H1 (cell line): ENCODE results near the gene HMGN1.

Experiments used
- CREB1 ChIP-seq: IDR thresholded peaks from 2 replicates; pipeline ENCODE4 v1.6.1; 2012; ENCODE audit warnings: inconsistent platforms
- POLR2AphosphoS5 ChIP-seq: IDR thresholded peaks from 2 replicates; pipeline ENCODE4 v1.6.1; 2011; ENCODE audit warnings: low read depth, low read length
- RAD21 ChIP-seq, 2 experiments: IDR thresholded peaks in 1 of 2; conservative IDR thresholded peaks in 1 of 2; 2 replicates each; pipeline ENCODE4 v1.6.1; 2011; ENCODE audit warnings: low read depth in 2 of 2, low read length in 2 of 2, improper control_type of control experiment in 1 of 2, inconsistent platforms in 1 of 2, mild to moderate bottlenecking in 1 of 2, moderate library complexity in 1 of 2
- RFX5 ChIP-seq: IDR thresholded peaks from 2 replicates; pipeline ENCODE4 v1.6.1; 2011; ENCODE audit warnings: low read depth, low read length, improper control_type of control experiment, borderline replicate concordance
- SP1 ChIP-seq: IDR thresholded peaks from 2 replicates; pipeline ENCODE4 v1.6.1; 2011; ENCODE audit warnings: low read depth, low read length
- YY1 ChIP-seq: IDR thresholded peaks from 2 replicates; pipeline ENCODE4 v1.6.1; 2011; ENCODE audit warnings: low read depth, mild to moderate bottlenecking, low read length
- TF ChIP-seq, protein P1 (sequence below), 3 experiments: IDR thresholded peaks; 1 replicate in 2 of 3; 2 replicates in 1 of 3; pipeline versions ENCODE4 v1.5.1 to v1.6.1; 2011; ENCODE audit warnings: low read length in 3 of 3, mild to moderate bottlenecking in 3 of 3, inconsistent platforms in 2 of 3, low read depth in 1 of 3, moderate library complexity in 1 of 3; ENCODE audit not compliant: insufficient read depth in 1 of 3; ENCODE audit errors: control extremely low read depth in 1 of 3
- TF ChIP-seq, protein P2 (sequence below): IDR thresholded peaks from 2 replicates; pipeline ENCODE4 v1.6.1; 2012; ENCODE audit warnings: inconsistent platforms

DNA sequence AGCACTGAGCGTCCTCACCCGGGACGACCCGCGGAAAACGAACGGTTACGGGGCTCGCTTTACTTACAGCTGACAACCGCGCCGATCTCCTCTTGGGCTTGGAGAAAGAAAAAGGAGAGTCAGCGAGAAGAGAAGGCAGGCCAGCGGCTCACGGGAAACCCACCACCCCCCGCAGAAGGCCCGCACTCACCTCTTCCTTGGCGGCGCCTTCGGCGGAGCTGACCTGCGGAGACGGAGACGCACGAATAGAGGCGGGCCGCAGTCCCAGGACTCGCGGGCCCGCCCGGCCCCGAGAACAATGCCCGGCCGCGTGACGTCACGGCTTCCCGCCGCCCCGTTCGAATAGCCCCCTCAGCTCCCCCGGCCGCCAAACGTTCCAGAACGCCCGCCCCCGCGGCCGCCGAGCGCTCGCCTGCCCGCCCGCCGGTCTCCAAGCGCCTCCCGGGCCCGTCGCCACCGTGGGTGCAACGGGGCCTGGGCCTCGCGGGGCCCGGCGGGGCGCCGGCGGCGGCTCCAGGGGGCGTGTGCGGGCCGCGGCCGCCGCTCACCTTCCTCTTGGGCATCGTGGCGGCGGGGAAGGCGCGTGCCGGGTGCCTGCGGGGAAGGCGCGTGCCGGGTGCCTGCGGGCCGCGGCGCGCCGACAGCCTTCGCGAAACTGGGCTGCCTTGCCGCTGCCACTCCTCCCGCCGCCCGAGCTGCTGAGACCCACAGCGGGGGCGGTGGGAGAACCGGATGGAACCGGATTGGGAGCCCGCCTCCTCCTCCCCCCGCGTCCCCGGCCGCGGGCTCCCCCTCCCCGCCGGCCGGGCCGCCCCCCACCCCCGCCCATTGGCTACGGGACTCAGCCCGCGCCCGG, at the start of gene HMGN1:
- TF ChIP-seq, protein P1, sequence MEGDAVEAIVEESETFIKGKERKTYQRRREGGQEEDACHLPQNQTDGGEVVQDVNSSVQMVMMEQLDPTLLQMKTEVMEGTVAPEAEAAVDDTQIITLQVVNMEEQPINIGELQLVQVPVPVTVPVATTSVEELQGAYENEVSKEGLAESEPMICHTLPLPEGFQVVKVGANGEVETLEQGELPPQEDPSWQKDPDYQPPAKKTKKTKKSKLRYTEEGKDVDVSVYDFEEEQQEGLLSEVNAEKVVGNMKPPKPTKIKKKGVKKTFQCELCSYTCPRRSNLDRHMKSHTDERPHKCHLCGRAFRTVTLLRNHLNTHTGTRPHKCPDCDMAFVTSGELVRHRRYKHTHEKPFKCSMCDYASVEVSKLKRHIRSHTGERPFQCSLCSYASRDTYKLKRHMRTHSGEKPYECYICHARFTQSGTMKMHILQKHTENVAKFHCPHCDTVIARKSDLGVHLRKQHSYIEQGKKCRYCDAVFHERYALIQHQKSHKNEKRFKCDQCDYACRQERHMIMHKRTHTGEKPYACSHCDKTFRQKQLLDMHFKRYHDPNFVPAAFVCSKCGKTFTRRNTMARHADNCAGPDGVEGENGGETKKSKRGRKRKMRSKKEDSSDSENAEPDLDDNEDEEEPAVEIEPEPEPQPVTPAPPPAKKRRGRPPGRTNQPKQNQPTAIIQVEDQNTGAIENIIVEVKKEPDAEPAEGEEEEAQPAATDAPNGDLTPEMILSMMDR (IDR thresholded peaks at IDR 0.05; ENCODE audit: control extremely low read depth in 1 of 3, insufficient read depth in 1 of 3, low read depth in 1 of 3, low read length in 3 of 3), result no peak
- TF ChIP-seq RFX5, result no peak
- no peak for TF ChIP-seq RAD21 (IDR thresholded peaks at IDR 0.05 in 1 of 2, conservative IDR thresholded peaks at IDR 0.05 in 1 of 2; ENCODE audit: low read depth in 2 of 2, low read length in 2 of 2)
- TF ChIP-seq, protein P2, sequence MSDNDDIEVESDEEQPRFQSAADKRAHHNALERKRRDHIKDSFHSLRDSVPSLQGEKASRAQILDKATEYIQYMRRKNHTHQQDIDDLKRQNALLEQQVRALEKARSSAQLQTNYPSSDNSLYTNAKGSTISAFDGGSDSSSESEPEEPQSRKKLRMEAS, result peak; percentile 80
- TF ChIP-seq POLR2AphosphoS5, result peak; percentile 88
- no peak for TF ChIP-seq SP1
- no peak for TF ChIP-seq YY1
- TF ChIP-seq CREB1, result peak; percentile 85
